Ectodermal cell (in vitro differentiated cells): Measurements from ENCODE around the gene MZT1. TPM values are rescaled to one million over a fixed set of nuclear protein-coding genes. Genes with fewer than 3 reads are reported as not detected.

ENCODE experiments used
- H3K27ac ChIP-seq: 2 replicates; pipeline ENCODE4 v1.7.0; 2013; ENCODE audit warnings: mild to moderate bottlenecking, low read depth, low read length; ENCODE audit not compliant: insufficient read depth, poor library complexity, severe bottlenecking
- H3K27me3 ChIP-seq: 2 replicates; pipeline ENCODE4 v1.7.0; 2013; ENCODE audit warnings: mild to moderate bottlenecking, low read length; ENCODE audit not compliant: insufficient read depth, control insufficient read depth, poor library complexity, severe bottlenecking
- H3K36me3 ChIP-seq: one replicate; pipeline ENCODE4 v1.7.0; 2013; ENCODE audit warnings: low read length; ENCODE audit not compliant: control insufficient read depth, insufficient read depth
- H3K4me1 ChIP-seq: one replicate; pipeline ENCODE4 v1.7.0; 2013; ENCODE audit warnings: low read length; ENCODE audit not compliant: control insufficient read depth, insufficient read depth
- H3K4me3 ChIP-seq: 2 replicates; pipeline ENCODE4 v1.7.0; 2013; ENCODE audit warnings: low read depth, low read length, control low read depth; ENCODE audit not compliant: insufficient read depth
- H3K9me3 ChIP-seq: 2 replicates; pipeline ENCODE4 v1.7.0; 2013; ENCODE audit warnings: mild to moderate bottlenecking, low read length, moderate library complexity; ENCODE audit not compliant: control insufficient read depth
- WGBS, 2 experiments: methylation state at CpG; one replicate each; pipeline ENCODE4 v1.1.7; 2013; ENCODE audit warnings: missing lambda C conversion rate in 2 of 2; 5-methylcytosine and 5-hydroxymethylcytosine counted together
- polyA plus RNA-seq, 4 experiments: library from polyadenylated mRNA; stranded (reverse); fragments of 50-300 nt; gene quantifications; one replicate each; pipeline ENCODE4 v1.2.3, GENCODE V29; 2013

The MZT1 gene
- polyA plus RNA-seq (2013, experiment 1 of 4), result 41.9 TPM
- 37.6 TPM for polyA plus RNA-seq (2013, experiment 2 of 4)
- 37.7 TPM for polyA plus RNA-seq (2013, experiment 3 of 4)
- 40.3 TPM for polyA plus RNA-seq (2013, experiment 4 of 4)

GRCh38 chr13:72727417-72728289 is at the start of gene MZT1, which contains the start of gene BORA:
MZT1 (minus strand) TSS chr13:72727629; CDS start chr13:72727602, 27 bp downstream.
BORA (plus strand) TSS chr13:72727923; CDS start chr13:72728941, 1,018 bp downstream.
- peak within 1 kb of the TSS; percentile 87 for H3K4me3 ChIP-seq
- peaks cover 7% of the 10 kb centered on the region for H3K4me1 ChIP-seq
- H3K36me3 ChIP-seq, result peaks cover 9% of the 10 kb centered on the region
- H3K27ac ChIP-seq, result peak within 1 kb of the TSS; percentile 41
- WGBS, 2 experiments, result 0 to 1% methylated on average over 70 to 71 of the region's 71 CpGs
- no peaks in the 10 kb centered on the region for H3K27me3 ChIP-seq
- H3K9me3 ChIP-seq, result no peaks in the 10 kb centered on the region

- no peaks in the 10 kb centered on the region for H3K4me1 ChIP-seq
- WGBS, 2 experiments, result 83% methylated on average over 1 of the region's 2 CpGs; no CpG with 5 or more reads in 1 of the 2 experiments
Measured at GRCh38 chr13:72774019-72774418, 46.6 kb upstream of the MZT1 start.

GRCh38 chr13:72763411-72763810 is 36.0 kb upstream of the MZT1 start:
- WGBS, 2 experiments, result 85 to 92% methylated on average over 2 of the region's 2 CpGs

More at GRCh38 chr13:72774019-72774418, 46.6 kb upstream of the MZT1 start:
- no peaks in the 10 kb centered on the region for H3K9me3 ChIP-seq
- H3K4me3 ChIP-seq, result no peak overlapping the region
- no peak overlapping the region for H3K27ac ChIP-seq
- H3K36me3 ChIP-seq, result peaks cover 51% of the 10 kb centered on the region
- H3K27me3 ChIP-seq, result no peaks in the 10 kb centered on the region

GRCh38 chr13:72760189-72760588 is 32.8 kb upstream of the MZT1 start:
- WGBS, 2 experiments, result 89 to 94% methylated on average over 2 to 3 of the region's 3 CpGs
- Histone ChIP-seq H3K9me3 (no peaks in the 10 kb centered on the region), H3K4me1 (no peaks in the 10 kb centered on the region), H3K27ac (no peak overlapping the region), H3K36me3 (peaks cover 24% of the 10 kb centered on the region), H3K27me3 (no peaks in the 10 kb centered on the region), H3K4me3 (no peak overlapping the region)

More at GRCh38 chr13:72763411-72763810, 36.0 kb upstream of the MZT1 start:
- Histone ChIP-seq H3K27ac (no peak overlapping the region), H3K9me3 (no peaks in the 10 kb centered on the region), H3K27me3 (no peaks in the 10 kb centered on the region), H3K4me3 (no peak overlapping the region), H3K36me3 (peaks cover 31% of the 10 kb centered on the region), H3K4me1 (no peaks in the 10 kb centered on the region)

- Histone ChIP-seq H3K27ac (no peak overlapping the region), H3K36me3 (peaks cover 20% of the 10 kb centered on the region), H3K4me1 (no peaks in the 10 kb centered on the region), H3K27me3 (no peaks in the 10 kb centered on the region), H3K4me3 (no peak overlapping the region), H3K9me3 (no peaks in the 10 kb centered on the region)
- 92 to 97% methylated on average over 3 of the region's 4 CpGs for WGBS, 2 experiments
Measured at GRCh38 chr13:72757792-72758535, 30.5 kb upstream of the MZT1 start.

GRCh38 chr13:72754111-72754510 is 26.7 kb upstream of the MZT1 start:
- Histone ChIP-seq H3K4me1 (no peaks in the 10 kb centered on the region), H3K4me3 (no peak overlapping the region), H3K27me3 (no peaks in the 10 kb centered on the region), H3K9me3 (no peaks in the 10 kb centered on the region), H3K36me3 (peaks cover 22% of the 10 kb centered on the region), H3K27ac (no peak overlapping the region)
- WGBS, 2 experiments, result 96 to 97% methylated on average over 6 of the region's 6 CpGs

- no peaks in the 10 kb centered on the region for H3K27me3 ChIP-seq
- no peaks in the 10 kb centered on the region for H3K4me1 ChIP-seq
- H3K9me3 ChIP-seq, result no peaks in the 10 kb centered on the region
- no peak overlapping the region for H3K4me3 ChIP-seq
- H3K27ac ChIP-seq, result no peak overlapping the region
- H3K36me3 ChIP-seq, result peaks cover 33% of the 10 kb centered on the region
Measured at GRCh38 chr13:72751220-72751619, 23.8 kb upstream of the MZT1 start.

GRCh38 chr13:72745260-72745659 is 17.8 kb upstream of the MZT1 start:
- Histone ChIP-seq H3K27me3 (no peaks in the 10 kb centered on the region), H3K9me3 (no peaks in the 10 kb centered on the region), H3K27ac (no peak overlapping the region), H3K4me3 (no peak overlapping the region), H3K36me3 (peaks cover 34% of the 10 kb centered on the region), H3K4me1 (no peaks in the 10 kb centered on the region)
- 82 to 100% methylated on average over 1 of the region's 1 CpG for WGBS, 2 experiments

GRCh38 chr13:72740015-72740414 is 12.6 kb upstream of the MZT1 start:
- WGBS, 2 experiments, result 94 to 96% methylated on average over 1 of the region's 1 CpG
- Histone ChIP-seq H3K4me3 (no peak overlapping the region), H3K36me3 (peaks cover 12% of the 10 kb centered on the region), H3K4me1 (no peaks in the 10 kb centered on the region), H3K27ac (no peak overlapping the region), H3K9me3 (no peaks in the 10 kb centered on the region), H3K27me3 (no peaks in the 10 kb centered on the region)

- Histone ChIP-seq H3K27ac (no peak overlapping the region), H3K9me3 (no peaks in the 10 kb centered on the region), H3K36me3 (peaks cover 14% of the 10 kb centered on the region), H3K4me3 (no peak overlapping the region), H3K27me3 (no peaks in the 10 kb centered on the region), H3K4me1 (no peaks in the 10 kb centered on the region)
- 95 to 96% methylated on average over 3 of the region's 3 CpGs for WGBS, 2 experiments
Measured at GRCh38 chr13:72737033-72737432, 9.6 kb upstream of the MZT1 start.
